HG03575 (cell line): ENCODE data around the gene CRLF3.
"Not testable (repeated sequence)": the region's sequence is repeated elsewhere in the genome, so short reads cannot be mapped to it uniquely, and the experiment has no call there.

Source experiments
- ATAC-seq: cut with Tn5 transposase; IDR thresholded peaks from one replicate; pipeline ENCODE4 v1.9.1; 2021; ENCODE audit not compliant: unreplicated experiment, insufficient number of reproducible peaks, low FRiP score; ENCODE audit errors: extremely low read depth

Gene CRLF3

GRCh38 chr17:30824356-30825145 is at the start of gene CRLF3:
Gene CRLF3, minus strand, starts transcription at chr17:30824692. Its CDS starts 41 bp downstream, at chr17:30824651.
- ATAC-seq, result no peak

- no peak for ATAC-seq
Observed at GRCh38 chr17:30869005-30869404, 44.5 kb upstream of the CRLF3 start.

- ATAC-seq, result no peak
Observed at GRCh38 chr17:30864636-30865035, 40.1 kb upstream of the CRLF3 start.

GRCh38 chr17:30858556-30859250 is 34.2 kb upstream of the CRLF3 start:
- ATAC-seq, result no peak

- ATAC-seq, result no peak
Observed at GRCh38 chr17:30854146-30854545, 29.7 kb upstream of the CRLF3 start.

GRCh38 chr17:30848021-30848420 is 23.5 kb upstream of the CRLF3 start:
- ATAC-seq, result no peak

- no peak for ATAC-seq
Observed at GRCh38 chr17:30840771-30841170, 16.3 kb upstream of the CRLF3 start.

GRCh38 chr17:30838202-30838807 is 13.8 kb upstream of the CRLF3 start:
- no peak for ATAC-seq

GRCh38 chr17:30832438-30833124 is 8.1 kb upstream of the CRLF3 start:
- no peak for ATAC-seq

- no peak for ATAC-seq
Observed at GRCh38 chr17:30831663-30832437, 7.4 kb upstream of the CRLF3 start, which contains the start of gene ATAD5. Gene ATAD5, plus strand, starts transcription at chr17:30831966. Its CDS starts 382 bp downstream, at chr17:30832348.

- ATAC-seq, result no peak
Observed at GRCh38 chr17:30831257-30831656, 6.8 kb upstream of the CRLF3 start.

- no peak for ATAC-seq
Observed at GRCh38 chr17:30829022-30829421, 4.5 kb upstream of the CRLF3 start.

GRCh38 chr17:30827082-30827481 is 2.6 kb upstream of the CRLF3 start:
- no peak for ATAC-seq

- no peak for ATAC-seq
Observed at GRCh38 chr17:30824002-30824355, 513 bp downstream of the CRLF3 start.

- no peak for ATAC-seq
Observed at GRCh38 chr17:30823421-30823820, 1.1 kb downstream of the CRLF3 start.

GRCh38 chr17:30822919-30823318 is 1.6 kb downstream of the CRLF3 start:
- ATAC-seq, result not testable (repeated sequence)

- no peak for ATAC-seq
Observed at GRCh38 chr17:30821871-30822723, 2.4 kb downstream of the CRLF3 start.
